ENCODE measurements around the gene SPAM1. TPM values are rescaled to one million over a fixed set of nuclear protein-coding genes. Genes with fewer than 3 reads are reported as not detected.

SPAM1 gene
- total RNA-seq, 1 experiment from 2014 or later = not detected

DNA sequence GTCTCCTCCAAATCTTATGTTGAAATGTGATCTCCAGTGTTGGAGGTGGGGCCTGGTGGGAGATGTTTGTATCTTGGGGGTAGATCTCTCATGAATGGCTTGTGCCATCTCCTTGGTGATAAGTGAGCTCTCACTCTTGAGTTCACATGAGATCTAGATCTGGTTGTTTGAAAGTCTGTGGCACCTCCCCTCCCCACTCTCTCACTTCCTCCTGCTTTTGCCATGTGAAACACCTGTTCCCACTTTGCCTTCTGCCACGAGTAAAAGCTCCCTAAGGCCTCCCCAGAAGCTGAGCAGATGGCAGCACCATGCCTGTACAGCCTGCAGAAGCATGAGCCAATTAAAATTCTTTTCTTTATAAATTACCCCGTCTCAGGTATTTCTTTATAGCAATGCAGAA, 84.3 kb downstream of the SPAM1 start:
- DNase-seq (ENCODE audit: low spot score) = no peak
- in situ Hi-C loops (cut with HindIII; ENCODE audit: low sequenced_read_pairs) = no loop called here

Other genes with a start within 250 kb of the SPAM1 start
- 3.5 and 6.7 TPM in 2 replicates for gene WASL, start 176.2 kb upstream of the SPAM1 start, total RNA-seq (2014; rRNA removed; shearing (Covaris generic))
- gene HYAL4, start 80.1 kb upstream of the SPAM1 start, total RNA-seq (2014; rRNA removed; shearing (Covaris generic)) = not detected in 2 replicates
- gene TMEM229A, start 107.8 kb downstream of the SPAM1 start, total RNA-seq (2014; rRNA removed; shearing (Covaris generic)) = not detected in 2 replicates

All from G401 (cell line).